ENCODE results near the gene PLEKHJ1.

The PLEKHJ1 gene

DNA sequence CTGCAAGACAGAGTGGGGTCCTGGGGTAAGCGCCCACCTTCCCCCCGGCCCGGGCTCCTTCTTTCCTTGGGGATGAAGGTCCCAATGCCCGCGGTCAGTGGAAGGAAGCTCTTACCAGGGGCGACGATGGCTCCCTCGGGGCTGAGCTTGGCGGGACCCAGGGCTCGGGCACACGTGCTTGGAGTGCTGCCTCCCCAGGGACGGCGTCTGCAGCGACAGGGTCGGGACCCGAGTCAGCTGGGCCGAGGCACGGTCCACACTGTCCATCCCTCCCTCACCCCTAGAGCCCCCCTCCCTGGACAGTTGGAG lies 16.6 kb upstream of the PLEKHJ1 start:
- H3K4me1 ChIP-seq (ENCODE audit: control insufficient read depth, insufficient read depth, low read length), result peaks cover 7% of the 10 kb centered on the region
- no peak overlapping the region for H3K4me3 ChIP-seq (ENCODE audit: low read length)

DNA sequence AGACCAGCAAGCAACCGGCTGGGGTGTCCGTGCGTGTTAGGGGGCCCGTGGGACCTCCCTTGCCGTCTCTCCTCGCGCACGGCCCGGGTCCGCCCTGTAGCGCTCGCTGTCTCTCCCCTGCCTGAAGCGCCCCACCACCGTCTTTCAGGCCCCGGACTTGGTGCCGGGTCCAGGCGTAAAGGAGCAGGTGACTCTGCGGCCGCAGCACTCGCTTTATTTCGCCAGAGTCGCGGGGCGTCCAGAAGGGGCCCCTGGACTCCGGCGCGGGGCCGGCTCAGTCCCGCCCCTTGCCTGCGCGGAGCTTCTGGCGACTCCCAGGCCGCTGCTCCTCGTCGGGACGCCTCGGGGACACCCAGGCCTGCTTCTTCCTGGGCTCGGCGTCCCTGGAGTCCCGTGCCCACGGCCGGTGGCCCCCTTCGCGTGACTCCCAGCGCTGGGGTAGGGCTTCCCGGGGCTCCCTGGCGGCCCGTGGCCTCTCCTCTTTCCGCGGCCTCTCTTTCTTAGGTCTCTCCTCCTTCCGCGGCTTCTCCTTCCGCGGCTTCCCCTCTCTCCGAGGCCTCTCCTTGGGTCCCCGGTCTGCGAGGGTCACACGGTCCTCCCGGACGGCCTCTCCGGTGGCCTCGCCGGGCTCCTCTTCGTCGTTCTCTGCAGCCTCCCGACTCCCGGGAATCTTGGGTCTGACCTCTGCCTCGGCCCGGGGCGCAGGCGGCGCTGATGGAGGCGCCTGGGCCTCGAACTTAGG lies 16.1 kb upstream of the PLEKHJ1 start:
- Histone ChIP-seq H3K4me3 (ENCODE audit: low read length) (no peak overlapping the region), H3K36me3 (ENCODE audit: control insufficient read depth, insufficient read depth, low read length, severe bottlenecking) (peaks cover 7% of the 10 kb centered on the region), H3K9me3 (ENCODE audit: control insufficient read depth, low read length) (no peaks in the 10 kb centered on the region), H3K27me3 (replicated peaks; ENCODE audit: control insufficient read depth, insufficient read depth, low read length) (peaks cover 15% of the 10 kb centered on the region), H3K9ac (ENCODE audit: low read length) (no peak overlapping the region), H3K4me1 (ENCODE audit: control insufficient read depth, insufficient read depth, low read length) (peaks cover 7% of the 10 kb centered on the region)
- DNase-seq (ENCODE audit: low read depth), result no peak

More for the DNA sequence above, 16.6 kb upstream of the PLEKHJ1 start:
- Histone ChIP-seq H3K9ac (ENCODE audit: low read length) (no peak overlapping the region), H3K9me3 (ENCODE audit: control insufficient read depth, low read length) (no peaks in the 10 kb centered on the region), H3K27me3 (replicated peaks; ENCODE audit: control insufficient read depth, insufficient read depth, low read length) (peaks cover 15% of the 10 kb centered on the region), H3K36me3 (ENCODE audit: control insufficient read depth, insufficient read depth, low read length, severe bottlenecking) (peaks cover 3% of the 10 kb centered on the region)
- no peak for DNase-seq (ENCODE audit: low read depth)

DNA sequence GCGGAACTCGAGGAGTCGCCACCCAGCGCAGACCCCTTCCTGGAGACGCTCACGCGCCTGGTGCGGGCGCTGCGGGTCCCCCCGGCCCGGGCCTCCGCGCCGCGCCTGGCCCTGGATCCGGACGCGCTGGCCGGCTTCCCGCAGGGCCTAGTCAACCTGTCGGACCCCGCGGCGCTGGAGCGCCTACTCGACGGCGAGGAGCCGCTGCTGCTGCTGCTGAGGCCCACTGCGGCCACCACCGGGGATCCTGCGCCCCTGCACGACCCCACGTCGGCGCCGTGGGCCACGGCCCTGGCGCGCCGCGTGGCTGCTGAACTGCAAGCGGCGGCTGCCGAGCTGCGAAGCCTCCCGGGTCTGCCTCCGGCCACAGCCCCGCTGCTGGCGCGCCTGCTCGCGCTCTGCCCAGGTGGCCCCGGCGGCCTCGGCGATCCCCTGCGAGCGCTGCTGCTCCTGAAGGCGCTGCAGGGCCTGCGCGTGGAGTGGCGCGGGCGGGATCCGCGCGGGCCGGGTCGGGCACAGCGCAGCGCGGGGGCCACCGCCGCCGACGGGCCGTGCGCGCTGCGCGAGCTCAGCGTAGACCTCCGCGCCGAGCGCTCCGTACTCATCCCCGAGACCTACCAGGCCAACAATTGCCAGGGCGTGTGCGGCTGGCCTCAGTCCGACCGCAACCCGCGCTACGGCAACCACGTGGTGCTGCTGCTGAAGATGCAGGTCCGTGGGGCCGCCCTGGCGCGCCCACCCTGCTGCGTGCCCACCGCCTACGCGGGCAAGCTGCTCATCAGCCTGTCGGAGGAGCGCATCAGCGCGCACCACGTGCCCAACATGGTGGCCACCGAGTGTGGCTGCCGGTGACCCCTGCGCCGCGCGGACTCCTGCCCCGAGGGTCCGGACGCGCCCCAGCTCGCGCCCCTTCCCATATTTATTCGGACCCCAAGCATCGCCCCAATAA lies 15.3 kb upstream of the PLEKHJ1 start:
- Histone ChIP-seq H3K27me3 (replicated peaks; ENCODE audit: control insufficient read depth, insufficient read depth, low read length) (peaks cover 15% of the 10 kb centered on the region), H3K36me3 (ENCODE audit: control insufficient read depth, insufficient read depth, low read length, severe bottlenecking) (peaks cover 16% of the 10 kb centered on the region)
- peak; percentile 31 for DNase-seq (ENCODE audit: low read depth)

DNA sequence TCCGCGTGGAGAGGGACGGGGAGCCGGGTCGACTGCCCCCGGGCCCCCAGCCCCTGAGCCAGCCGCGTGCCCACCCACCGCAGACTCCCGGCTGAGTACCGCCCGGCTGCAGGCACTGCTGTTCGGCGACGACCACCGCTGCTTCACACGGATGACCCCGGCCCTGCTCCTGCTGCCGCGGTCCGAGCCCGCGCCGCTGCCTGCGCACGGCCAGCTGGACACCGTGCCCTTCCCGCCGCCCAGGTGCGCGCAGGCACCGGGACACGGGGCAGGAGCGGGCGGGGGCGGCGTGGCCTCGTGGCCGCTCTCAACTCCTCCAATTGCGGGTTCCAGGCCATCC lies 14.6 kb upstream of the PLEKHJ1 start:
- peaks cover 22% of the 10 kb centered on the region for H3K36me3 ChIP-seq (ENCODE audit: control insufficient read depth, insufficient read depth, low read length, severe bottlenecking)

More for the DNA sequence above, 15.3 kb upstream of the PLEKHJ1 start:
- no peak overlapping the region for H3K9ac ChIP-seq (ENCODE audit: low read length)
- peaks cover 7% of the 10 kb centered on the region for H3K4me1 ChIP-seq (ENCODE audit: control insufficient read depth, insufficient read depth, low read length)
- no peaks in the 10 kb centered on the region for H3K9me3 ChIP-seq (ENCODE audit: control insufficient read depth, low read length)
- no peak overlapping the region for H3K4me3 ChIP-seq (ENCODE audit: low read length)

DNA sequence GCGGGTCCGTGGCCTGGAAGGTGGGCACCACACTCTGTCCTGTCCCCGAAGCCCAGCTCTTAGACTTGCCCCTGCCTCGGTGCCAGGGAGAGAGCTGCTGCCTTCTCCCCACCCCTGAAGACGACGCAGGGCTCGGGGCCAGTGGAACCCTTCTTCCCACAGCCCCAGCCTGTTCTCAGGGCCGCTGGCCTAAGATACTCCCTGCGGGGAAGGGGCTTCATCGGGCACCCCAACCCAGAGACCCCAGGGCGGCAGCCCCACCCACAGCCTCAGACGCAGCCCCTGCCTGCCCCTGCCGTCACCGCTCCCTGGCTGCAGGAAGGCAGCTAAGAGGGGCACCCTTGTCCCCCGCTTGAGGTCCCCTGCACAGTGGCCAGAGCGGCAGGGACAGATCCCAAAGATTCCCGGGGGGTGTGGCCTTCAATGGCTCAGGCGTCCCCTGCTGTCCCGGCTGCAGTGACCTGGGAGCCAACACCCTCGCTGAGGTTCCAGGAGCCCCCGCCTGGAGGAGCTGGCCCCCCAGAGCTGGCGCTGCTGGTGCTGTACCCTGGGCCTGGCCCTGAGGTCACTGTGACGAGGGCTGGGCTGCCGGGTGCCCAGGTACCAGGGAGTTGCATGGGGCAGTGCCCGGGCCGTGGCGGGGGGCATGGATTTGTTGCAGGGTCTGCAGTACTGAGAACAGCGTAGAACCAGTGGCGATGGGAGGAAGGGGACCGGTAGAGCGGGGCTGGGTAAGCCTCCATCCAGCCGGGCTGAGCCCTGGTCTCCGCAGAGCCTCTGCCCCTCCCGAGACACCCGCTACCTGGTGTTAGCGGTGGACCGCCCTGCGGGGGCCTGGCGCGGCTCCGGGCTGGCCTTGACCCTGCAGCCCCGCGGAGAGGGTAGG lies 14.0 kb upstream of the PLEKHJ1 start:
- Histone ChIP-seq H3K27me3 (replicated peaks; ENCODE audit: control insufficient read depth, insufficient read depth, low read length) (peaks cover 15% of the 10 kb centered on the region), H3K4me3 (ENCODE audit: low read length) (no peak overlapping the region), H3K36me3 (ENCODE audit: control insufficient read depth, insufficient read depth, low read length, severe bottlenecking) (peaks cover 28% of the 10 kb centered on the region), H3K4me1 (ENCODE audit: control insufficient read depth, insufficient read depth, low read length) (peaks cover 7% of the 10 kb centered on the region), H3K9me3 (ENCODE audit: control insufficient read depth, low read length) (no peaks in the 10 kb centered on the region), H3K9ac (ENCODE audit: low read length) (no peak overlapping the region)
- no peak for DNase-seq (ENCODE audit: low read depth)

More for the DNA sequence above, 14.6 kb upstream of the PLEKHJ1 start:
- Histone ChIP-seq H3K27me3 (replicated peaks; ENCODE audit: control insufficient read depth, insufficient read depth, low read length) (peaks cover 15% of the 10 kb centered on the region), H3K4me1 (ENCODE audit: control insufficient read depth, insufficient read depth, low read length) (peaks cover 7% of the 10 kb centered on the region), H3K9ac (ENCODE audit: low read length) (no peak overlapping the region), H3K4me3 (ENCODE audit: low read length) (no peak overlapping the region), H3K9me3 (ENCODE audit: control insufficient read depth, low read length) (no peaks in the 10 kb centered on the region)
- no peak for DNase-seq (ENCODE audit: low read depth)

DNA sequence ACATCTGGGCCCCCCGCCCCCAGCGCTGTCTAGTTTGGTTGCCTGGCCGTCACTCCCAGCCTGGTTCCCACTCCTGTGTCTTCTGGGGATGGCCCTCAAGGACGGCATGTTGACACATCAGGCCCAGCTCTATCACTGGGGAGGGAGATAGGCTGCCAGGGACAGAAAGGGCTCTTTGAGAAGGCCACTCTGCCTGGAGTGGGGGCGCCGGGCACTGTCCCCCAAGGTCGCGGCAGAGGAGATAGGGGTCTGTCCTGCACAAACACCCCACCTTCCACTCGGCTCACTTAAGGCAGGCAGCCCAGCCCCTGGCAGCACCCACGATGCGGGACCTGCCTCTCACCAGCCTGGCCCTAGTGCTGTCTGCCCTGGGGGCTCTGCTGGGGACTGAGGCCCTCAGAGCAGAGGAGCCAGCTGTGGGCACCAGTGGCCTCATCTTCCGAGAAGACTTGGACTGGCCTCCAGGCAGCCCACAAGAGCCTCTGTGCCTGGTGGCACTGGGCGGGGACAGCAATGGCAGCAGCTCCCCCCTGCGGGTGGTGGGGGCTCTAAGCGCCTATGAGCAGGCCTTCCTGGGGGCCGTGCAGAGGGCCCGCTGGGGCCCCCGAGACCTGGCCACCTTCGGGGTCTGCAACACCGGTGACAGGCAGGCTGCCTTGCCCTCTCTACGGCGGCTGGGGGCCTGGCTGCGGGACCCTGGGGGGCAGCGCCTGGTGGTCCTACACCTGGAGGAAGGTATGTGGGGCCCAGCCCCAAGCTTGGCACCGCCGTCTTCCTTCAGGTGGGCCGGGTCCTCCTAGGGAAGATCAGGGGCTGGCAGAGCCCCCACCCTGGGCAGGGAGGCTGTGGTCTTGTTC lies 13.1 kb upstream of the PLEKHJ1 start, which contains the start of gene AMH:
Gene AMH (plus strand): TSS at position 314 of the 857 bp plus-strand sequence. CDS start 10 bp downstream, at position 324.
- Histone ChIP-seq H3K9me3 (ENCODE audit: control insufficient read depth, low read length) (no peaks in the 10 kb centered on the region), H3K4me1 (ENCODE audit: control insufficient read depth, insufficient read depth, low read length) (peaks cover 7% of the 10 kb centered on the region), H3K36me3 (ENCODE audit: control insufficient read depth, insufficient read depth, low read length, severe bottlenecking) (peaks cover 37% of the 10 kb centered on the region)

DNA sequence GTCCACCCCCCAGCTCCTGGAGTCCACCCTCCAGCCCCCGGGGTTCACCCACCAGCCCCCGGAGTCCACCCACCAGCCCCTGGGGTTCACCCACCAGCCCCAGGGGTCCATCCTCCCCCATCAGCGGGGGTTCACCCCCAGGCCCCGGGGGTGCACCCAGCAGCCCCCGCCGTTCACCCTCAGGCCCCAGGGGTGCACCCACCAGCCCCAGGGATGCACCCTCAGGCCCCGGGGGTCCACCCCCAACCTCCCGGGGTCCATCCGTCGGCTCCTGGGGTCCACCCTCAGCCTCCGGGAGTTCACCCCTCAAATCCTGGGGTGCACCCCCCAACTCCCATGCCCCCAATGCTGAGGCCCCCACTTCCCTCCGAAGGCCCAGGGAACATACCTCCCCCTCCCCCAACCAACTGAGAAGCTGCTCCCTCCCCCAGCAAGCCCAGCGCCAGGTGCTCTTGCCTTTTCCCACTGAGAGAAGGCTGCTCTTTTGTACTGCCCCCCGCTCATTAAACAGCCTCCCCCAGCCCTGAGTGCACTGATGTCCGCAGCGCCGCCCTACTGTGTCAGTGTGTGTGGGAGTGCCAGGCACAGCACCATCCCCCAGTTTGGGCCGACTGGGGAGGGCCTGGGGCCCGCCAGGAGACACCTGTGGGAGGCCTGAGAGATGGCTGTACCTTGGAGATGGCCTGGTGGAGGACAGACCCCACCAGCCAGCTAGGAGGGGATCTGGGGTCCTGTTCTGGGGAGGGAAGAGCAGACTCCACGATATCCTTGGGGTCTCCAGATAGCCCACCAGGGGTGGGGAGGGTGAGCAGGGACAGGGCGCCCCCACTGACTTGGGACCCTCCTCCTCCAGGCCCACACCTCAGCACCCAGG lies 12.2 kb upstream of the PLEKHJ1 start:
- Histone ChIP-seq H3K4me3 (ENCODE audit: low read length) (no peak overlapping the region), H3K9me3 (ENCODE audit: control insufficient read depth, low read length) (no peaks in the 10 kb centered on the region), H3K36me3 (ENCODE audit: control insufficient read depth, insufficient read depth, low read length, severe bottlenecking) (peaks cover 46% of the 10 kb centered on the region), H3K27me3 (replicated peaks; ENCODE audit: control insufficient read depth, insufficient read depth, low read length) (peaks cover 15% of the 10 kb centered on the region), H3K4me1 (ENCODE audit: control insufficient read depth, insufficient read depth, low read length) (peaks cover 7% of the 10 kb centered on the region), H3K9ac (ENCODE audit: low read length) (no peak overlapping the region)
- no peak for DNase-seq (ENCODE audit: low read depth)

More for the DNA sequence above, 13.1 kb upstream of the PLEKHJ1 start, which contains the start of gene AMH:
- DNase-seq (ENCODE audit: low read depth), result no peak
- Histone ChIP-seq H3K9ac (ENCODE audit: low read length) (no peak within 1 kb of the TSS), H3K27me3 (replicated peaks; ENCODE audit: control insufficient read depth, insufficient read depth, low read length) (peaks cover 15% of the 10 kb centered on the region), H3K4me3 (ENCODE audit: low read length) (no peak within 1 kb of the TSS)

DNA sequence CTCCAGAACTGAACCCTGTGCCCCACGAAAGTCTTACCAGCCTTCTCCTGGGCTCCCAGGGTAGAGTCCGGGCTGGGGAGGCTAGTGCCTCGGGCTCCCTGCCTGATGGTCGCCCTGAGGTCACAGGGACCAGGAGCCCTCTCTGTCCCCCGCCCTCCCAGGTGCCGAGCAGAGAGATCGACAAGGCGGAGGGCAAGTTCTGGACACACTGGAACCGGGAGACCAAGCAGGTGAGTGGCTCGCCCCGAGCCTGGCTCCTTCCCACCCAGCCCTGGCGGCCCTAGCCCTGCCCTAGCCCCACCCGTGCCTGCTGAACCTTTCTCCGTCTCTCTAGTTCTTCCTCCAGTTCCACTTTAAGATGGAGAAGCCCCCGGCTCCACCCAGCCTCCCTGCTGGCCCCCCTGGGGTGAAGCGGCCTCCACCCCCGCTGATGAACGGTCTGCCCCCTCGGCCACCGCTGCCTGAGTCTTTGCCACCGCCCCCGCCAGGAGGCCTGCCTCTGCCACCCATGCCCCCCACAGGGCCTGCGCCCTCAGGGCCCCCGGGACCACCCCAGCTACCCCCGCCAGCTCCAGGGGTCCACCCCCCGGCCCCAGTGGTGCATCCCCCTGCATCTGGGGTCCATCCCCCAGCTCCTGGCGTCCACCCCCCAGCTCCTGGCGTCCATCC lies 11.4 kb upstream of the PLEKHJ1 start:
- Histone ChIP-seq H3K27me3 (replicated peaks; ENCODE audit: control insufficient read depth, insufficient read depth, low read length) (peaks cover 10% of the 10 kb centered on the region), H3K9me3 (ENCODE audit: control insufficient read depth, low read length) (no peaks in the 10 kb centered on the region), H3K4me1 (ENCODE audit: control insufficient read depth, insufficient read depth, low read length) (peaks cover 7% of the 10 kb centered on the region), H3K36me3 (ENCODE audit: control insufficient read depth, insufficient read depth, low read length, severe bottlenecking) (peaks cover 47% of the 10 kb centered on the region), H3K4me3 (ENCODE audit: low read length) (no peak overlapping the region), H3K9ac (ENCODE audit: low read length) (no peak overlapping the region)
- no peak for DNase-seq (ENCODE audit: low read depth)

DNA sequence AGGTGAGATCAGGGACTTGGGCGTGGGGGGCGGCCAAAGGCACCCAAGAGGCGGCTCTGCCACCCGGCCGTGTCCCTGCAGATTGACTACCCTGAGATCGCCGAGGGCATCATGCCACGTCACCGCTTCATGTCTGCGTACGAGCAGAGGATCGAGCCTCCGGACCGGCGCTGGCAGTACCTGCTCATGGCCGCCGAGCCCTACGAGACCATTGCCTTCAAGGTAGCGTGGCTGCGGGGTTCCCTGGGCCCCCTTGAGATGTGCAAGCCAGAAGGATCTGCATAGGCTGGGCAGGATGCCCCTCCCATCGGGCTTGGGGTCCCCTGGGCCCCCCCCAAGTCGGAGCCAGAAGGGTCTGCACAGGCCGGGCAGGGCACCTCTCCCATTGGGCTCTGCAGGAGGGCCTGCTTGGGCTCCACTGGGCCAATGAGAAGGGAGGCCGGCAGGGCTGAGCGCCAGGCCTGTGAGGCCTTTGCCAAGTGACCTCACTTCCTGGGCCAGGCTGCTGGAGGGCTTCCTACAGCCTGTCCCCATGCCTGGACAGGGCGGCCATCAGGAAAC lies 10.8 kb upstream of the PLEKHJ1 start:
- Histone ChIP-seq H3K4me1 (ENCODE audit: control insufficient read depth, insufficient read depth, low read length) (peaks cover 6% of the 10 kb centered on the region), H3K36me3 (ENCODE audit: control insufficient read depth, insufficient read depth, low read length, severe bottlenecking) (peaks cover 47% of the 10 kb centered on the region), H3K4me3 (ENCODE audit: low read length) (no peak overlapping the region), H3K9me3 (ENCODE audit: control insufficient read depth, low read length) (no peaks in the 10 kb centered on the region), H3K9ac (ENCODE audit: low read length) (no peak overlapping the region), H3K27me3 (replicated peaks; ENCODE audit: control insufficient read depth, insufficient read depth, low read length) (peaks cover 5% of the 10 kb centered on the region)
- no peak for DNase-seq (ENCODE audit: low read depth)

All from adipocyte (in vitro differentiated cells).